NCI-H345 treated with DMSO at 0.1 percent for 48 hours (cell line): ENCODE measurements around the gene HMGCLL1.

Source experiments
- DNase-seq: peaks from one replicate; lab custom pipeline; 2025; ENCODE audit not compliant: unreplicated experiment; lab: John Stamatoyannopoulos, UW

HMGCLL1 gene

GRCh38 chr6:55447891-55448290 lies 131.1 kb downstream of the HMGCLL1 start:
- DNase-seq = no peak

DNA sequence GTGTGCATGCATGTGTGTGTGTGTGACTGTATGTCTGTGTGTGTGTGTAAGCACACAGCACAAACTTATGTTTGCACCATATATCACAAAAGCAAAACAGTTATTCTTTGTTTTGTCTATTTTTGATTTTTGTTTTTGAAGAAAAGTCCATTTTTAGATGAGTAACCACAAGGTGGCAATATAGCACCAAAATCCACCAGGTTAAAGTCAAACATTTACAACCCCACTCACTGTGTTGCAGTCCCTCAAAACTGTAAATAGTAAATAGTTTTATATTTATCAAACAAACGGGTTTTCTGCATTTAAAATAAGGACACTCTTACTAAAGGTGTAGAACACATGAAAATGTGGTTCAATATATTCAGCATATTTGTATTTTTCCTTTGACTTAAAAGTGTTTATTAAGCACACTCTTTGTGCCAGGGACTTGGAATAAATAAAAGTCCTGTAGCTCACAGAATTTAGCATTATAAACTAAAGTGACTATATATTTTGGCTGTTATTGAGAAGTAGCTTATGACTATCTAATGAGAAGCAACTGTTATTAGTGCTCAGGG lies 133.3 kb downstream of the HMGCLL1 start:
- no peak for DNase-seq

GRCh38 chr6:55443238-55444134 lies 135.5 kb downstream of the HMGCLL1 start:
- DNase-seq = no peak

DNA sequence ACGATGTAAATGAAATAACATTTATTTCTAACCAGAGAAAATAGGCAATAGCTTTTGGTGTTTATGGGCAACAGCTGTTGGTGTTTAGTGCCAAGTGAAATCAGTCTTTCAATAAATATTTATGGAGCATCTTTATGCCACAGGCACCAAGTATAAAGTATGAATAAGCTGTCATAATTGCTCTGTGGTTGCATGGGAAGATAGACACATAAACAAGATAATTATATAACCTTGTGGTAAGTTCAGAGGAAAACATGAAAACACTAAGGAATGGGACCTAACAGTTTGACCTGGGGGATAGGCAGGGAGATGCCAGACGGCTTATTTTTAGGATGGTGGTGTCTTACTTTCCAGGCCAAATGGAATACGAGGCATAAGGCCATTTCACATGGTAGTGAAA lies 140.8 kb downstream of the HMGCLL1 start:
- DNase-seq = no peak

GRCh38 chr6:55437141-55437540 lies 141.9 kb downstream of the HMGCLL1 start:
- no peak for DNase-seq

- no peak for DNase-seq
Observed at GRCh38 chr6:55433446-55434130, 145.4 kb downstream of the HMGCLL1 start.

GRCh38 chr6:55423933-55424332 lies 155.1 kb downstream of the HMGCLL1 start:
- DNase-seq = no peak

DNA sequence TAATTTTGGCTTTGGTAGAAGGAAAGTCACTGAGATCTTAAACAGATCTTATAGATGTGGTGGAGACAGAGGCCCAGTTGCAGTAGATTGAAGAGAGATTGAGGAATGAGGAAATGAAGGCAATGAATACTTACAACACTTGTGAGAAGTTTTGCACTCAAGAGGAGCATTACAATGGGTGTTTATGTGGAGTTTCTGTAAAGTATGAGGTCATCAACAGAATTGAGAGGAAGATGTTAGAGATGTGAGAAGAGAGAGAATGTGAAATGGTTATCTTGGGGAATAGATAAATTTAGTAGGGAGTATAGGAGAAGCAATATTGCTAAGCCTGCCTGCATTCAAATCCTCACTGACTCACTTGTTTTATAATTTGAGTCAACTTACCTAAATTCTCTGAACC lies 168.3 kb downstream of the HMGCLL1 start:
- no peak for DNase-seq

- no peak for DNase-seq
Observed at GRCh38 chr6:55405474-55406235, 173.3 kb downstream of the HMGCLL1 start.

- DNase-seq = no peak
Observed at GRCh38 chr6:55399351-55399750, 179.6 kb downstream of the HMGCLL1 start.

DNA sequence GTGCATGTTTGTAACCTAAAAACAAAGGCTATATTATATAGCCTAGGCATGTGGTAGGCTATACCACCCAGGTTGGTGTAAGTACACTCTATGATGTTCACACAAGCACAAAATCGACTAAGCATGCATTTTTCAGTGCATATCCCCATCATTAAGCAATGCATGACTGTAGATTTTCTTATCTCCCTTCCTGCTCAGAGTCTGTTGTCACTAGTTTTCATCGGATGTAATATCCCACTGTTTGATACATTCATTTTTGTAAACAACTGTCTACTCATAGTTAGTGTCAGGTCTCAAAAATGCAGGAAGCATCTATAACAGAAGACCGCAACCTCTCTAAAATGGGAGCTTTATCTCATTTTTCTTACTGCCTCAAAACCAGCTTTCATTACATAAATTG lies 181.0 kb downstream of the HMGCLL1 start:
- DNase-seq = no peak

- no peak for DNase-seq
Observed at GRCh38 chr6:55395871-55396270, 183.1 kb downstream of the HMGCLL1 start.

GRCh38 chr6:55388211-55388610 lies 190.8 kb downstream of the HMGCLL1 start:
- DNase-seq = no peak
